GM12878 (cell line): ENCODE measurements around the gene MCUB. TPM values are rescaled to one million over a fixed set of nuclear protein-coding genes. Genes with fewer than 3 reads are reported as not detected.
A peak's percentile ranks its signal among the peaks of the same experiment; 100 is the strongest.

ENCODE experiments used
- ATF2 ChIP-seq: IDR thresholded peaks from 2 replicates; pipeline ENCODE4 v1.6.1; 2012; ENCODE audit warnings: low read length, inconsistent platforms
- EGR1 ChIP-seq, 2 experiments: IDR thresholded peaks; 1 replicate in 1 of 2; 2 replicates in 1 of 2; pipeline ENCODE4 v1.6.1; 2011 to 2012; ENCODE audit warnings: low read depth in 2 of 2, low read length in 2 of 2, borderline replicate concordance in 1 of 2, mild to moderate bottlenecking in 1 of 2, moderate library complexity in 1 of 2
- EZH2 ChIP-seq: IDR thresholded peaks from 2 replicates; pipeline ENCODE4 v1.6.1; 2012; ENCODE audit warnings: low read depth, mild to moderate bottlenecking, control low read depth, inconsistent platforms, low read length, borderline replicate concordance; ENCODE audit not compliant: control insufficient read depth
- GATAD2B ChIP-seq: fragments of 450-650 bp; conservative IDR thresholded peaks from 2 replicates; pipeline ENCODE4 v1.6.1; 2017; ENCODE audit warnings: low read depth, mild to moderate bottlenecking, moderate library complexity
- HCFC1 ChIP-seq: fragments of 150-350 bp; IDR thresholded peaks from 2 replicates; pipeline ENCODE4 v1.6.1; 2014; ENCODE audit warnings: low read length
- HDGF ChIP-seq: fragments of 450-650 bp; IDR thresholded peaks from 2 replicates; pipeline ENCODE4 v1.6.1; 2016; ENCODE audit warnings: antibody characterized with exemption
- IRF3 ChIP-seq: fragments of 450-650 bp; IDR thresholded peaks from 2 replicates; pipeline ENCODE4 v1.6.1; 2014; ENCODE audit warnings: mild to moderate bottlenecking
- IRF4 ChIP-seq: IDR thresholded peaks from 2 replicates; pipeline ENCODE4 v1.6.1; 2011; ENCODE audit warnings: low read depth, low read length
- IRF5 ChIP-seq: fragments of 450-650 bp; IDR thresholded peaks from 2 replicates; pipeline ENCODE4 v1.6.1; 2017; ENCODE audit warnings: borderline replicate concordance
- KAT2A ChIP-seq: conservative IDR thresholded peaks from 2 replicates; pipeline ENCODE4 v1.6.1; 2011; ENCODE audit warnings: low read depth, low read length; ENCODE audit not compliant: control insufficient read depth
- NFYA ChIP-seq: IDR thresholded peaks from 2 replicates; pipeline ENCODE4 v1.6.1; 2011; ENCODE audit warnings: low read depth, mild to moderate bottlenecking, low read length, improper control_type of control experiment, borderline replicate concordance
- POLR2AphosphoS2 ChIP-seq: IDR thresholded peaks from 2 replicates; pipeline ENCODE4 v1.6.1; 2011; ENCODE audit warnings: low read depth, mild to moderate bottlenecking, low read length, improper control_type of control experiment, moderate library complexity
- STAT1 ChIP-seq: fragments of 450-650 bp; conservative IDR thresholded peaks from 2 replicates; pipeline ENCODE4 v1.6.1; 2014; ENCODE audit warnings: antibody characterized with exemption, mild to moderate bottlenecking
- SUZ12 ChIP-seq: fragments of 200-600 bp; sonication (generic); IDR thresholded peaks from one replicate; pipeline ENCODE4 v1.6.1; 2018; ENCODE audit warnings: antibody characterized with exemption, mild to moderate bottlenecking; ENCODE audit not compliant: unreplicated experiment
- YBX1 ChIP-seq: fragments of 450-650 bp; IDR thresholded peaks from 2 replicates; pipeline ENCODE4 v1.6.1; 2016; ENCODE audit warnings: antibody characterized with exemption
- ZNF592 ChIP-seq: fragments of 450-650 bp; IDR thresholded peaks from 2 replicates; pipeline ENCODE4 v1.6.1; 2017; ENCODE audit warnings: mild to moderate bottlenecking, moderate library complexity
- ZNF687 ChIP-seq: fragments of 450-650 bp; IDR thresholded peaks from 2 replicates; pipeline ENCODE4 v1.6.1; 2017; ENCODE audit warnings: mild to moderate bottlenecking, moderate library complexity
- polyA plus RNA-seq, 11 experiments: library from polyadenylated mRNA; depleted of rRNA in 4 of 11; unstranded in 6 of 11; stranded (reverse) in 5 of 11; fragments of >200 nt; fragmentation: Nextera tagmentation in 4 of 11; fragmentation: Illumina TruSeq in 1 of 11; extraction: Ambion mirVana in 4 of 11; extraction: Trizol in 1 of 11; gene quantifications; 1 replicate in 1 of 11; 2 replicates in 10 of 11; pipeline versions ENCODE4 v1.2.1 to v1.2.3, GENCODE V29; 2011 to 2016; ENCODE audit warnings: inconsistent platforms in 2 of 11, missing spikeins in 2 of 11, low read depth in 1 of 11
- total RNA-seq, 4 experiments: library from RNA; depleted of rRNA in 3 of 4; stranded (reverse); fragments of >200 nt in 3 of 4; fragmentation: Illumina TruSeq in 1 of 4; extraction: Trizol in 1 of 4; gene quantifications; 2 replicates each; pipeline versions ENCODE4 v1.2.1 to v1.2.3, GENCODE V29; 2013 to 2021

MCUB gene
- total and polyA plus RNA-seq, 10 of the 15 experiments (the other 5 are each of a cell fraction or from before 2014, with no cell fraction given), result 4.7 to 63.7 (median 39.4) TPM

GRCh38 chr4:109560687-109561461 lies 828 bp downstream of the MCUB start (continued):
- TF ChIP-seq STAT1 (no peak), EGR1 (IDR thresholded peaks at IDR 0.05; ENCODE audit: borderline replicate concordance in 1 of 2, low read depth in 2 of 2, low read length in 2 of 2) (0 out of 3 replicates have a peak, but pooled peaks of 1 of the 2 experiments have one; percentile 60), ATF2 (peak; percentile 64), EZH2 (no peak), ZNF687 (no peak), POLR2AphosphoS2 (no peak), YBX1 (no peak), GATAD2B (peak; percentile 39; the same call in 1 of the 2 replicates), SUZ12 (no peak), IRF3 (no peak), ZNF592 (no peak), HDGF (no peak), KAT2A (no peak), NFYA (no peak), HCFC1 (peak; percentile 30; the same call in 1 of the 2 replicates), IRF4 (peak; percentile 90), IRF5 (0 out of 2 replicates have a peak, but pooled peaks have one; percentile 8)
